Measurements from ENCODE around the gene CENPE. TPM values are rescaled to one million over a fixed set of nuclear protein-coding genes. Genes with fewer than 3 reads are reported as not detected.

Gene CENPE
- total and polyA plus RNA-seq, 11 donors, result 0.06 to 7.7 (median 0.32) TPM

DNA sequence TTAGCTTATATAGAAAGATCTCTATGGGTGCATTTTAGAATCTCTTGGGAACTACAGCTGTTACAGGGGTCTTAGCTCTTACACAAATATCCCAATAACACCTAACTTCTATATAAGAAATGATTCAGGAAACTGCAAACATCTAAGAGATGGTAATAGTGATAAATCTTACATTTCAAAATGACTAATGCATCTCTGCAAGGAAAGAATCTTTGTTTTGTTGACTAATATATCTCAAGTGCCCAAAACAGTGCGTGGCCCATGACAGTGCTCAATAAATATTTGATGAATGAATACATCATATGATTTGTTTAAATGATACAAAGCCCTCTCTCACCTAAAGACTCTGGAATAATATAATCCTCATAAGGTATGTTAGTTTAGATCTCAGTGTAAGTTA lies 47.5 kb downstream of the CENPE start:
- no peak overlapping the region for H3K4me3 ChIP-seq
- no peaks in the 10 kb centered on the region for H3K27me3 ChIP-seq
- no peak overlapping the region for H3K27ac ChIP-seq
- WGBS, 4 donors, result 92 to 99% (median 97%) methylated on average over 1 of the region's 1 CpG
- peaks cover 0 to 5% (median 0%) of the 10 kb centered on the region in 9 donors for H3K36me3 ChIP-seq
- no peaks in the 10 kb centered on the region for H3K4me1 ChIP-seq
- TF ChIP-seq, protein P1, sequence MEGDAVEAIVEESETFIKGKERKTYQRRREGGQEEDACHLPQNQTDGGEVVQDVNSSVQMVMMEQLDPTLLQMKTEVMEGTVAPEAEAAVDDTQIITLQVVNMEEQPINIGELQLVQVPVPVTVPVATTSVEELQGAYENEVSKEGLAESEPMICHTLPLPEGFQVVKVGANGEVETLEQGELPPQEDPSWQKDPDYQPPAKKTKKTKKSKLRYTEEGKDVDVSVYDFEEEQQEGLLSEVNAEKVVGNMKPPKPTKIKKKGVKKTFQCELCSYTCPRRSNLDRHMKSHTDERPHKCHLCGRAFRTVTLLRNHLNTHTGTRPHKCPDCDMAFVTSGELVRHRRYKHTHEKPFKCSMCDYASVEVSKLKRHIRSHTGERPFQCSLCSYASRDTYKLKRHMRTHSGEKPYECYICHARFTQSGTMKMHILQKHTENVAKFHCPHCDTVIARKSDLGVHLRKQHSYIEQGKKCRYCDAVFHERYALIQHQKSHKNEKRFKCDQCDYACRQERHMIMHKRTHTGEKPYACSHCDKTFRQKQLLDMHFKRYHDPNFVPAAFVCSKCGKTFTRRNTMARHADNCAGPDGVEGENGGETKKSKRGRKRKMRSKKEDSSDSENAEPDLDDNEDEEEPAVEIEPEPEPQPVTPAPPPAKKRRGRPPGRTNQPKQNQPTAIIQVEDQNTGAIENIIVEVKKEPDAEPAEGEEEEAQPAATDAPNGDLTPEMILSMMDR (IDR thresholded peaks at IDR 0.05), result no peak
- no peak for TF ChIP-seq POLR2A (IDR thresholded peaks at IDR 0.05)
- H3K9me3 ChIP-seq, result peaks cover 0 to 2% (median 0%) of the 10 kb centered on the region in 12 donors
- ATAC-seq, result no peak
- intact Hi-C loops (cut with DNase I), result no loop called here
- DNase-seq, result no peak

DNA sequence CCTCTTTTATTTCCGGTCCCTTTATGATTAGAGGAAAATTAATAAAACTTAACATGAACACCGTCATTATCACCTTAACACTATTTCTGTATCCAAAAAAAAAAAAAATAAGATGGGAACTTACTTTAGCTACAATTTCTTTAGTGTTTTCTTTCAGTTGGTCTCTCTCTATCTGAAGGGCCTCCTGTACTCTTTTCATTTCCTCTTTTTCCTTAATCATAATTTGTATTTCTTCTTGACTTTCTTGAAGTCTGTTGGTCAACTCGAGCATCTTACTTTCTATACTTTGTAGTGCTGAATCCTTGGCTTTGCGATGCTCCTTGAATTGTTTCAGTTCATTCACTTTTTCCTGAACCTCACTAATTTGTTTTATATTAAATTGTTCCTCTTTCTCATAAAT lies 53.2 kb downstream of the CENPE start:
- DNase-seq (no peak), ATAC-seq (no peak)
- Histone ChIP-seq H3K27me3 (no peaks in the 10 kb centered on the region), H3K27ac (no peak overlapping the region), H3K4me1 (no peaks in the 10 kb centered on the region), H3K4me3 (no peak overlapping the region), H3K36me3 (no peaks in the 10 kb centered on the region), H3K9me3 (no peaks in the 10 kb centered on the region)
- intact Hi-C loops (cut with DNase I), result no loop called here
- WGBS, 4 donors, result 92 to 97% (median 96%) methylated on average over 4 of the region's 4 CpGs
- TF ChIP-seq, protein P1 (IDR thresholded peaks at IDR 0.05), result no peak
- no peak for TF ChIP-seq POLR2A (IDR thresholded peaks at IDR 0.05)

DNA sequence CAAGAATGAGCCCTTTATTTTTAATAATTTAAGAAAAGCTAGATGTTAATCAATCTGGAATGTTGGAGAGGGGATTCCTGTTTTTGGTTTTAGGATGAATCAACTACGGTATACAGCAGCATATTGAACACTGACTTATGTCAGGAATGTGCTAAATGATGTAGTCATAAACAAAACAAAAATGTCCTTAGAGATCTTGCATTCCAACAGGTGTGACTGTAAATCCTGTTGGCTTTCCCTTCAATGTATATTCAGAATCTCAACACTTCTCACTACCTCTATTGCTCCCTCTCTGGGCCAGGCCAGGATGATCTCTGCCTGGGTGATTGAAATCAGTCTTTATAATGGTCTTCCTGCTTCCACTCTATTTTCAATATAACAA lies 60.7 kb downstream of the CENPE start:
- H3K36me3 ChIP-seq, result peaks cover 0 to 8% (median 0%) of the 10 kb centered on the region in 9 donors
- H3K4me1 ChIP-seq, result no peaks in the 10 kb centered on the region
- ATAC-seq, result no peak

DNA sequence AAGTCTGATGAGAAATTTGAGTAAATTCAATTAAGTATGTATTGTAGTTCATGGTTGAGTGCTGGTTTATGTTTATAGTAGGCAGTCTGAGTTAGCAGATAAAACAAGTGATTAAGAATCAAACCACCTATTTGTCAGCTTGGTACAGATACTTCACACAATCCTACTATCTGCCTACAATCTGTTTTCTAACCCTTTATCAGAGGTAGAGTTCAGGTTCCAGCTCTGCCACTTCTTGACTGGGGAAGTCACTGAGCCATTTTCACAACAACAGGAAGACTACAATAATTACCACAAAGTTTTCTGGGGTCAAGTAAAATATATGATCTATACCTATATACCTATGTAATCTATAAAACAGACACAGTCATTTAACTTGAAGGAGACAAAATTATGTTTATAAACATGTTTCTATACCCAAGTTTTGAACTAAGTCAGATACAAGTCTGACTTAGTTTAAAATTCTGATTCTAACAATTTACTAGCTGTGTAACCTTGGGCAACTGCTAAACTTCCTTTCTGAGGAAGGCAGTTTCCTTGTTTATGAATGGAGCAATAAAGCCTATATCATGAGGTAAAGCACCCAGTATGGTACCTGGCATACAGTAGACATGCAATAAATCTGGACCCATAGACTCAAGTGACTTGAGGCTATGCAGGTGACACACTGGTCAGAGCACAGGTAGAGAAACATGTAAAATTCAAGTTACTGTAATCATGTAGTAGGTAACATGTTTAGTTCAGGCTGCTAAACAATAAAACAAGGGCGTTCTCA lies 61.3 kb downstream of the CENPE start:
- 51 to 100% (median 79%) methylated on average over 1 of the region's 1 CpG for WGBS, 4 donors
- no peak for TF ChIP-seq POLR2A (IDR thresholded peaks at IDR 0.05)
- TF ChIP-seq, protein P1 (IDR thresholded peaks at IDR 0.05), result no peak
- H3K4me3 ChIP-seq, result no peak overlapping the region
- intact Hi-C loops (cut with DNase I), result no loop called here
- no peaks in the 10 kb centered on the region for H3K27me3 ChIP-seq
- H3K4me1 ChIP-seq, result no peaks in the 10 kb centered on the region
- H3K36me3 ChIP-seq, result peaks cover 0 to 8% (median 0%) of the 10 kb centered on the region in 9 donors
- DNase-seq, result no peak
- ATAC-seq, result no peak
- H3K27ac ChIP-seq, result no peak overlapping the region
- no peaks in the 10 kb centered on the region for H3K9me3 ChIP-seq

More for the DNA sequence above, 60.7 kb downstream of the CENPE start:
- H3K4me3 ChIP-seq, result no peak overlapping the region
- no peaks in the 10 kb centered on the region for H3K27me3 ChIP-seq
- 99 to 100% (median 100%) methylated on average over 1 of the region's 1 CpG for WGBS, 4 donors
- no peak overlapping the region for H3K27ac ChIP-seq
- H3K9me3 ChIP-seq, result no peaks in the 10 kb centered on the region
- intact Hi-C loops (cut with DNase I), result no loop called here
- TF ChIP-seq POLR2A (IDR thresholded peaks at IDR 0.05), result no peak
- TF ChIP-seq, protein P1 (IDR thresholded peaks at IDR 0.05), result no peak
- DNase-seq, result no peak

Data from heart left ventricle (tissue), 16 donors.